Stimulated activated naive B cell treated with anti-CD40 and anti-IgM and Interleukin-4, amounts not matched to agents 10 μg/mL and 1 μg/mL and 100 μg/mL, for 72 hours (primary cell): ENCODE measurements around the gene TEKT2.
A peak's percentile ranks its signal among the peaks of the same experiment; 100 is the strongest.

ENCODE experiments used
- ATAC-seq, 2 donors: fragments of 150-1000 bp; cut with Tn5 transposase; replicated peaks; 2 replicates each; pipeline ENCODE4 v1.10.0; 2021; ENCODE audit warnings: moderate library complexity in 1 of 2
- DNase-seq: peaks from one replicate; pipeline ENCODE4 v3.0.0; 2021
- H3K27ac Mint-ChIP-seq: one replicate; pipeline ENCODE4 v1.8.0; 2022; ENCODE audit warnings: mild to moderate bottlenecking, mixed read lengths
- H3K27me3 Mint-ChIP-seq, 2 donors: one replicate each; pipeline ENCODE4 v1.8.0; 2022; ENCODE audit warnings: mixed read lengths in 2 of 2
- H3K36me3 Mint-ChIP-seq, 2 donors: one replicate each; pipeline ENCODE4 v1.8.0; 2022; ENCODE audit warnings: mixed read lengths in 2 of 2, mild to moderate bottlenecking in 1 of 2
- H3K4me1 Mint-ChIP-seq, 2 donors: one replicate each; pipeline ENCODE4 v1.8.0; 2022; ENCODE audit warnings: mixed read lengths in 2 of 2, mild to moderate bottlenecking in 1 of 2
- H3K4me3 Mint-ChIP-seq, 2 donors: one replicate each; pipeline ENCODE4 v1.8.0; 2022; ENCODE audit warnings: mild to moderate bottlenecking in 2 of 2, mixed read lengths in 2 of 2, moderate library complexity in 1 of 2
- H3K9me3 Mint-ChIP-seq, 2 donors: one replicate each; pipeline ENCODE4 v1.8.0; 2022; ENCODE audit warnings: mixed read lengths in 2 of 2, mild to moderate bottlenecking in 1 of 2

The TEKT2 gene

DNA sequence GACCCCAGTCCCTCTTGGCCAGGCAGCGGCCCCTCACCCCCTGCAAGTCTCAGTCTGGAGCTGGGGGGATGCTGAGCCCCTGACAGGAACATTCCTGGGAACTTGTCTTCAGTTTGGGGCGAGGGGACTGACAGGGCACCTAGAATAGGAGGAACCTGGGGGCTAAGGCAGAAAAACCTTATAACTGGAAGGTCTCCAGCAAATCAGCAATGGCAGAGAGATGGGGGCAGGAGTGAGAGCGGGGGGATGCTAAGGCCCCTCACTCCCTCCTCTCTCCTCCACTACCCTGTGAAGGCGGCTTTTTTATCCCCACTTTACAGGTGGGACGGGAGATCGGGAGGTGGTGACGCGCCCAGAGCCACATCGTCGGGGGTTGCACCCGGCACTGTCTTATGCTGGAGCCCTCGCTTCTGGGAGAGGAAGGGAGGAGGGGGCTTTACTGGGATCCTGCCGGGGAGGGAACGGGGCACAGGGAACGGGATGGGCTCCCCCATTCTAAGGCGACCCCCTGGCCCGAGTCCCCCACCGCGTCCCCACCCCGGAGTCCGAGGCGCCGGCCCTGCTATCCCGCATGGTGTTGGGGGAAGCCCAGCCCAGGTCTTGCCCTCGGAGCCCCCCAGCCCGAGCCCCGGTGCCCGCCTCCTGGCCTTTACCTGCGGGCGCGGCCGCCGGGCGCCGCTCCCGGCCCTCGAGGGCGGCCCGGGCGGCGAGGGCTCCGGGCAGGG is 40.7 kb downstream of the TEKT2 start:
- H3K4me1 Mint-ChIP-seq: peaks cover 28 to 39% of the 10 kb centered on the region in 2 donors
- DNase-seq (no peak), ATAC-seq (no peak)
- peak overlapping the region; percentile 69 for H3K27ac Mint-ChIP-seq
- no peaks in the 10 kb centered on the region for H3K36me3 Mint-ChIP-seq
- no peaks in the 10 kb centered on the region for H3K9me3 Mint-ChIP-seq
- H3K4me3 Mint-ChIP-seq: peak overlapping the region; percentile 72 to 77
- H3K27me3 Mint-ChIP-seq: peaks cover 21 to 29% of the 10 kb centered on the region in 2 donors

DNA sequence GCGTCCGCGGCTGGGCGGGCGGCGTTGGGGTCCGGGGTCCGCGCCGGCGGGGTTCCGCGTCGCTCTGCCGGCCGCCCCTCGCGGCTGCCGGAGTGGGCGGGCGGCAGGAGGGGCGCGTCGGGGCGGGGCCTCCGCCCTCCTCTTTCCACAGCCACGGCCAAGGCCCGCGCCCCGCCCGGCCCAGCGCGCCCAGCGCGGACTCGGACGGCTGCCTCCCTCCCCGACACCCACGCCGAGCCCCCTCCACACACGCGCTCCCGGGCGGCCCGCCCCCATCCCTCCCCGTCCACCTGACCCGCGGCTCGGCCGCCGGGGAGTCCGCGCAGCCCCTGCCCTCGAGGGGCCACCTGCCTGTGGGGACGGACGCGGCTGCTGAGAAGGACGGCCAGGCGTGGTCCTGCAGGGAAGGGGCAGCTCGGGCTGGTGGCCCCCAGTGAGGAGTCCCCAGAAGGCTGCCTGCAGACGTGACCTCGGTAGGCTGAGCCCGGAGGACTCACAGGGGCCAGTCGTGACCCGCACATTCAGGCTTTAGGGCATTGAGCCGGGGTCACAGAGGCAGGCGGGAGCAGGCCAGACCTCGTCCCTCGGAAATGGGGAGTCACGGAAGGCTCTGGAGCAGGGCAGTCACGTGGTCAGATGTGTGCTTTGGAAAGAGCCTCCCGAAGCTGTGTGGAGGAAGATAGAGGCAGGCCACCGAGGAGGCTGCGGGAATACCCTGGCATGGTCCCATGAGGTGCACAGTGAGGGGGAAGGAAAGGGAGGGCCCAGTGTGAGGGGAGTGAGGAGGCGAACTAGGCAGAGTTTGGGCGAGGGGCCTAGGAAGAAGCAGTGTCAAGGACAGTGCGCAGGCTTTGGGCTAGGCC is 41.5 kb downstream of the TEKT2 start, which contains the start of gene COL8A2:
COL8A2 (minus strand) TSS at position 94 of the 863 bp plus-strand sequence. CDS start 24,980 bp downstream, outside the sequence.
- Mint-ChIP-seq H3K4me1 (peaks cover 28 to 39% of the 10 kb centered on the region in 2 donors), H3K4me3 (peak within 1 kb of the TSS; percentile 72 to 77), H3K27me3 (peaks cover 21 to 29% of the 10 kb centered on the region in 2 donors), H3K9me3 (no peaks in the 10 kb centered on the region), H3K27ac (peak within 1 kb of the TSS; percentile 69), H3K36me3 (no peaks in the 10 kb centered on the region)
- DNase-seq (no peak), ATAC-seq (peak in 1 of 2 donors; percentile 19)

DNA sequence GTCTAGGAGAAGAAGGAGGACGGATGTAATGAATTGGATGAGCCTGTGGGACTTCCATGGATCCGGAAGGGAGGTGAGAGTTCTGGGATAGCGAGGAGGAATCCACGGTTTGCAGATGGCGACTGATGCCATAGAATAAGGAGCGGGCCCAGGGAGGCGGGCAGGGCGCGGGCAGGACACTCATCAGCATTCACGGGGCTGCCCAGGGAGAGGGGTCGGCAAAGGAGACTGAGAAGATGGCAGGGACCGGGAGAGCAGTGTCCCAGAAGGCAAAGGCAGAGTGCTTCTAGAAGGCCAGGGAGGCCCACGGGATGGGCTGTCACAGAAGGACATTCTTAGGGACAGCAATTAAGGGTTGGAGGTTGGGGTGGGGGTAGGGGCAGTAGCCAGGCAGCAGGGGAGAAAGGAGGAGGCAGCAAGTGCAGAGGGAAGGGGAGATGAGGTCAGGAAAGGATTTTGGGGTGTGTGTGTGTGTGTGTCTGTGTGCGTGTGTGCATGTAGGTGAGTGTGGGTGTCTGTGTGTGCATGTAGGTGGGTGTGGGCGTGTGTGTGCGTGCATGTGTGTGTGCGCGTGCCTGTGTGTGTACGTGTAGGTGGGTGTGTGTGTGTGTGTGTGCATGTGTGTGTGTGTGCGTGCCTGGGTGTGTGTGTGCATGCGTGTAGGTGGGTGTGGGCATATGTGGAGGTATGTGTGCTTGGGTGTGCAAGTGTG is 42.3 kb downstream of the TEKT2 start:
- Mint-ChIP-seq H3K4me3 (peak overlapping the region; percentile 70 to 73), H3K4me1 (peaks cover 28 to 39% of the 10 kb centered on the region in 2 donors), H3K9me3 (no peaks in the 10 kb centered on the region), H3K27me3 (peaks cover 21 to 29% of the 10 kb centered on the region in 2 donors), H3K27ac (no peak overlapping the region), H3K36me3 (no peaks in the 10 kb centered on the region)
- DNase-seq: no peak
- no peak for ATAC-seq

DNA sequence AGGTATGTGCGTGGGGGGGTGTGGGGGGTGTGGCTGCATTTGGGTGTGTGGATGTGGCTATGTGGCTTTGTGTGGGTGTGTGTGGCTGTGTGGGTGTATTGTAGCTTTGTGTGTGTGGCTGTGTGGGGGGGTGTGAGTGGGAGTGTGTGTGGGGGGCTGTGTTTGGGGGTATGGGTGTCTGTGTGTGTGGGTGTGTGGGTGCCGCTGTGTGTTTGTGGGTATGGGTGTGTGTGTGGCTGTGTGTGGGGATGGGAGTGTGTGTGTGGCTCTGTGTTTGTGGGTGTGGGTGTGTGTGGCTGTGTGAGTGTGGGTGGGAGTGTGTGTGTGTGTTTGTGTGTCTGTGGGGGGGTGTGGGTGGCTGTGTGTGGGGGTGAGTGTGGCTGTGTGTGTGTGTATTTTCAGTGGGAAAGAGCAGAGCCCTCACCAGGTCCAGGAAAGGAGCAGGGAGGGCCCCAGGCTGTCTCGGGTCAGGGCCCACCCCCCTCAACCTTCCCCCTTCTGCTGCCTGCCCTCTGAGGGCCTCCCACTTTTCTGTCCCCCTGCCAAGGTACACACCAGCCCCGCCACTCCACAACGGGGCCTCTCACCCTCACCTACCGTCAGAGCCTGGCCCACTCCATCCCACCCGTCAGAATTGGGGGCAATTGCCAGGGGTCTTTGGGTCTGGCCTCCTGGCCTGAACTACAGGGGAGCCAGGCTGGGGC is 43.1 kb downstream of the TEKT2 start:
- ATAC-seq (no peak), DNase-seq (no peak)
- Mint-ChIP-seq H3K27ac (no peak overlapping the region), H3K36me3 (no peaks in the 10 kb centered on the region), H3K4me1 (peaks cover 28 to 39% of the 10 kb centered on the region in 2 donors), H3K4me3 (peak overlapping the region in 1 of 2 donors; percentile 6), H3K9me3 (no peaks in the 10 kb centered on the region), H3K27me3 (peaks cover 21 to 29% of the 10 kb centered on the region in 2 donors)

DNA sequence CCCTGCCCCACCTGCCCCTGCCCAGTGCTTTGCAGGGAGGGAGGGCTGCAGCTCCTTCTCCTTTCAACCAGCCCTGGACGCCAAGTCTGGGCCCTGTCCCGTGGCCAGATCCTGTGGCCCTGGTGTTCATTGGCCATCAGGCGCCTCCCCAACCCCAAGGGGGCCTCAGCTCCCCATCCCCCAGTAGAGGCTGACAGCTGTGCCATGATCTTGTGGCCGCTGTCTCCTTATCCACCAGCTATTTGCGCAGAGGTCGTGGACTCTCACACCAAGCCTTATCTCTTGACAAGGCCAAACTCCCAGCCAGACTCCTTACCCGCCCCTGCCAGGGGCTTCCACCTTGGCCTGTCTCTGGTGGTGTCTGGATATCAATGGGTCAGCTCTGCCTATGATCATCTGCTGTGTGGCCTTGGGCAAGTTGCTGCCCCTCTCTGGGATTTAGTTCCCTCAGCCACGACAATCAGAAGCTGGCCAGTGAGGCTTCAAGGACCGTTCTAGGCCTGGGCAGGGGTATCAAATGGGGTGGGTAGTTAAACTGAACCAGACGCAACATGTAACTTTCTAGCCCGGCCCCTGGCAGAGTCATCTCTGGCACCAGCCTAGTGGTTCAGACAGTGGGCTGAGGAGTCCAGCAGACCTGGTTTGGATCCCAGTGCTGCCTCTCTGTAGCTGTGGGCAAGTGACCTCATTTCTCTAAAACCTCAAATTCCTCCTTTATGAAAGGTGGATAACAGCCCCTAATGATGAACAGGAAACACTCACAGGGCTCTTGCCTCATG is 44.4 kb downstream of the TEKT2 start:
- Mint-ChIP-seq H3K9me3 (no peaks in the 10 kb centered on the region), H3K27ac (no peak overlapping the region), H3K36me3 (no peaks in the 10 kb centered on the region), H3K4me3 (no peak overlapping the region), H3K27me3 (peaks cover 21% of the 10 kb centered on the region in 2 donors), H3K4me1 (peaks cover 18 to 27% of the 10 kb centered on the region in 2 donors)
- no peak for DNase-seq
- ATAC-seq: no peak

DNA sequence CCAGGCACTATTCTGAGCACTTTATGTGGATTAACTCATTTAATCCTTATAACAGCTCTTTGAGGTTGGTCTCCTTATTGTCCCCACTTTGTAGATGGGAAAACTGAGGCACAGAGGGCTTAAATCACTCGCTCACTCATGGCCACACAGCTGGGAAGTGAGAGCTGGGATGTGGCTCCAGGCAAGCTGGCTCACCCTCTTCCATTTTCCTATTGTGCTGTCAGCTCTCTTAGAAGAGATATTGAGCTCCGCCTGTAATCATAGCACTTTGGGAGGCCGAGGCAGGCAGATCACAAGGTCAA is 45.0 kb downstream of the TEKT2 start:
- no peaks in the 10 kb centered on the region for H3K9me3 Mint-ChIP-seq
- no peak overlapping the region for H3K4me3 Mint-ChIP-seq
- ATAC-seq: no peak
- peaks cover 17 to 21% of the 10 kb centered on the region in 2 donors for H3K27me3 Mint-ChIP-seq
- no peak overlapping the region for H3K27ac Mint-ChIP-seq
- peaks cover 14 to 22% of the 10 kb centered on the region in 2 donors for H3K4me1 Mint-ChIP-seq
- no peaks in the 10 kb centered on the region for H3K36me3 Mint-ChIP-seq
- no peak for DNase-seq

DNA sequence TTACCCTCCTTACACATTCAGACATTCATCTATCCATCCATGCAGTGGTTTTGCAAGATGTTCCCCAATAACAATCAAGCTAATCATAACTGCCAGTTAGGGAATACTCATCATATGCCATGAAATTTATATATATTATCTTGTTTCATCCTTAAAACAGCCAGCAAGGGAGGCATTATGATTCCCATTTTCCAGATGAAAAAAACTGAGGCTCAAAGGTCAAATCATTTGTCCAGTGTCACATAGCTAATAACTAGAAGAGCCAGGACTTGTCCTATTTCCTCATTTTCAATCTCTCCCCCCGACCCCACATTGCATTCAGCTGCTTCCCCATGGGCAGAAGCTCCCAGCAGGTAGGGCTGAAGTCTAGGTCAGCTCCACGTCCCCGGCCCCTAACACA is 48.1 kb downstream of the TEKT2 start:
- DNase-seq: no peak
- ATAC-seq: no peak
- Mint-ChIP-seq H3K9me3 (no peaks in the 10 kb centered on the region), H3K4me1 (peaks cover 0 to 4% of the 10 kb centered on the region in 2 donors), H3K27me3 (no peaks in the 10 kb centered on the region), H3K36me3 (peaks cover 0 to 7% of the 10 kb centered on the region in 2 donors), H3K4me3 (no peak overlapping the region), H3K27ac (no peak overlapping the region)

DNA sequence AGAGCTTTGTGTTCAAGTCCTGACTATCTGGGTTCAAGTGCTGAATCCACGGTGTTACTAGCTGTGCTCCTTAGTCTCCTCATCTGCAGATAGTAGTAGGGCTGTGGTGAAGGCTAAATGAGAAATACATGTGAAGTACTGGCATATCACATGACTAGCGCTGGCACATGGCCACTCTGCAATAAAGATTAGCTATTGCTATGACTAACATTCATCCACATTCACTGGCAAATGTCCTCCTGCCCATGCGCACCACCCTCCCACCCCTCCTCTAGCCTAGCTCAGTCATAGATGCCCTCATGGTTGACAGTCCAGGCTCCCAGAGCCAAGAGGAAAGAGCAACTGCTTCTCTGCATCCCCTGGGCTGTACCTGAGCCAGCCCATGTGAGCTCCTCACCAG is 49.6 kb downstream of the TEKT2 start:
- H3K4me3 Mint-ChIP-seq: no peak overlapping the region
- H3K4me1 Mint-ChIP-seq: peaks cover 0 to 4% of the 10 kb centered on the region in 2 donors
- no peak for DNase-seq
- no peak overlapping the region for H3K27ac Mint-ChIP-seq
- peaks cover 5 to 19% of the 10 kb centered on the region in 2 donors for H3K36me3 Mint-ChIP-seq
- no peaks in the 10 kb centered on the region for H3K27me3 Mint-ChIP-seq
- H3K9me3 Mint-ChIP-seq: no peaks in the 10 kb centered on the region
- no peak for ATAC-seq

DNA sequence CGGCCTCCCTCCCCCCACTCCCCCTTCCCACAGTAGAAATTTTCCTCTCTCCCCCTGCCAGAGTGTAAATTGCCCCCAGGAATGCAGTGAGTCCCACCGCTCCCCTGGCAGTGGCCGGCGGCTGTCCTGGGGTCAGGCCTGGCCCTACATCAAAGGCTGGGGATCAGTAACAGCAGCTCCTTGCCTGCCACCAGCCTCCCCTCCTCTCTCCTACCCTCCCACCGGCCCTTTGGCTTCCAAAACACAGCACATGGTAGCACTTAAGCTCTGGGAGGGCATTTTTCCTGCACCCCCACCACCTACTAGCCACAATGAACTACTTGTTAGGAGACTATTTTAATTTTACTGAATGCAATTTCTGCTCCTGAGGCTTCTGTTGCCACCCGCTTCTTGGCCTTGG is 50.1 kb downstream of the TEKT2 start:
- Mint-ChIP-seq H3K27me3 (no peaks in the 10 kb centered on the region), H3K4me1 (peaks cover 0 to 4% of the 10 kb centered on the region in 2 donors), H3K4me3 (no peak overlapping the region), H3K9me3 (no peaks in the 10 kb centered on the region), H3K36me3 (peaks cover 5 to 21% of the 10 kb centered on the region in 2 donors), H3K27ac (no peak overlapping the region)
- no peak for ATAC-seq
- no peak for DNase-seq

DNA sequence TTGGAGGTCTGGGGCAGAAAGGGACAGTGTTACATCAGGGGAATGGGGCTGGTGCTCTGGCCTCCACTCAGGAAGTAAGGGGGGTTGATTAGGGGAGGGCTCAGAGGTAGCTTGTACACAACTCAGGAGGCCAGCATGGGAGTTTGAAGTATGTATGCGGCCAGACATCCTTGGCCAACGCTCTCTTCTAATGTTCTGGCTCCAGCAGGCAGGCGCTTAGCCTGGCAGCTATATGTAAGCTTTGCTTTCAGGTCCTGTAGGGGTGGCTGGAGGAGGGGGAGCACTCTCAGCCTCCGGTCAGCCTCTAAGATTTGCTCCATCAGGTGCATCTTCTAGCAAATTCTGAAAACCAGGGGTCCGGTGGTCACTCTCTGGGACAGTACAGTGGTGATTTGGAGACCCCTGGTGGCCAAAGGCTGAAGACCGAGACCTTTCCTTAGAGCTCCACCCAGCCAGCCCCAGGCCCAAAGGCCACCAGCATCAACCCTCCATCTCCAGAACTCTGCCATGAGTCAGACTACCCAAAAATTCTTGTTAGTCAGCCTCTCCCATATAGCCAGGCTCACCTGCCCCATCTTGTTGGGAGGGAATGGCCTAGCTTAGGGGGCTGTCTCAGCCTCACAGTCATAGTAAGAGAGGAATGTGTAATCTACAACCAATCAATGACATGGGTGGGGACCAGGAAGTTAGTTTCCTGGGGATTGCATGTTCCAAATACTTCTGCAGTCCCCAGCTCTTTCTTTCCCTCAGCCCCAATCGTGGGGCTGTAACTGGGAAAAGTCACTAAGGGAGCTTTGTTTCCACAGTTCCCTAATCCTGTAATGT is 50.8 kb downstream of the TEKT2 start:
- H3K36me3 Mint-ChIP-seq: peaks cover 11 to 27% of the 10 kb centered on the region in 2 donors
- ATAC-seq (peak; percentile 86 to 91), DNase-seq (no peak)
- no peak overlapping the region for H3K27ac Mint-ChIP-seq
- H3K4me3 Mint-ChIP-seq: no peak overlapping the region
- H3K27me3 Mint-ChIP-seq: no peaks in the 10 kb centered on the region
- H3K4me1 Mint-ChIP-seq: peaks cover 4% of the 10 kb centered on the region in 2 donors
- no peaks in the 10 kb centered on the region for H3K9me3 Mint-ChIP-seq

DNA sequence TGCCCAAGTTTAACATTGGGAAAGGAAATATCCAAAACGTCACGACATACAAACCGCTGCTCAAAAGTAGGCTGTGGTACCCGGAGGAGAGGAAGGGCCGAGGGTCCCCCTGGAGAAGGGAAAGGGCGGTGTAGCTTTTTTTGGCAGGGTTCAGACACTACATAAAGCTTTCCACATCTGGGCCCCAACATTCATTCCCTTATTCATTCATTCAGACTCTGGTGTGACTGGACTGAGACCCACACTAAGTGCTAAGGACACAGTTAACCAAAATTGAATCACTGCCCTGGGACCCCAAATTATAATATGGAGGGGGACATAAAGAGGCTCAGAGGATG is 51.4 kb downstream of the TEKT2 start:
- H3K27me3 Mint-ChIP-seq: no peaks in the 10 kb centered on the region
- no peaks in the 10 kb centered on the region for H3K9me3 Mint-ChIP-seq
- ATAC-seq (no peak), DNase-seq (no peak)
- peaks cover 4 to 8% of the 10 kb centered on the region in 2 donors for H3K4me1 Mint-ChIP-seq
- peaks cover 14 to 33% of the 10 kb centered on the region in 2 donors for H3K36me3 Mint-ChIP-seq
- H3K27ac Mint-ChIP-seq: no peak overlapping the region
- H3K4me3 Mint-ChIP-seq: no peak overlapping the region

DNA sequence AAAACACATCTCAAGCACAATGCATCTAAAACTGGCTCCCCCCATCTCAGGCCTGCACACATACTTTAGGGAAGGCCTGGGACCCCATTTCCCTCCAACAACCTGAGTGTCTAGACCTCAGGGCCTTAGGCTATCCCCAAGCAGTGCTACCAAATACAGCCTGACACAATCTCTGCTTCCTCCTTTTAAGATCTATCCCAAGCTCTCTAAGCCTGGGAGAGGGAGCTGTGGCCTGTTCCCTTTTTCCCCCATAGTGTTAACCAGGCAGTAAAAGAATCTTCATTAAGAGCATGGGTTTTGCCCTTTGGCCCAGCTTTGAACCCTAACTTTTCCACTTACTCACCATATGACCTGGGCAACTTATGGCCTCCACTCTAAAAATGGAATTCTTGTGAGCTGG is 51.9 kb downstream of the TEKT2 start:
- Mint-ChIP-seq H3K27me3 (no peaks in the 10 kb centered on the region), H3K4me3 (no peak overlapping the region), H3K36me3 (peaks cover 14 to 33% of the 10 kb centered on the region in 2 donors), H3K27ac (no peak overlapping the region), H3K4me1 (peaks cover 4 to 11% of the 10 kb centered on the region in 2 donors), H3K9me3 (no peaks in the 10 kb centered on the region)
- DNase-seq (no peak), ATAC-seq (no peak)

DNA sequence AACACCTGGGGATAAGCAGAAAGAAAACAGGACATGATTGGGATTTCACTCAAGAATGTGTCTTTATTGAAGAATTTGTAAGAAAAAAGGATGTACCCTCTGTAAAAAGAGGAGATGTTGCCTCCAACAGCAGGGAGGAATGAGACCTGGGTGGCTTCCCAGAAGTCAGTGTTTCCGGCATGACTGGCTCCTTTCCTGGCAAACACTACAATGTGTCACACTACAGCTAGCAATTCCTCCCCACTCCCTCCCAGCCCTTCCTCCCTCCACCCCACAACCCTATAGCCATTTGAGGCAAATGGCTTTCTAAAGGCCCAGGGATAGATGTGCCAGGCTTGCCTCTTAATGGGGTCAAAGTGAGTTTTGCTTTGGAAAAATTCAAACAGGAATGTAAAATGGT is 52.6 kb downstream of the TEKT2 start:
- ATAC-seq (no peak), DNase-seq (no peak)
- no peak overlapping the region for H3K4me3 Mint-ChIP-seq
- H3K9me3 Mint-ChIP-seq: no peaks in the 10 kb centered on the region
- H3K36me3 Mint-ChIP-seq: peaks cover 14 to 38% of the 10 kb centered on the region in 2 donors
- peak overlapping the region; percentile 25 for H3K27ac Mint-ChIP-seq
- H3K27me3 Mint-ChIP-seq: no peaks in the 10 kb centered on the region
- peaks cover 6 to 19% of the 10 kb centered on the region in 2 donors for H3K4me1 Mint-ChIP-seq
